Stimulated activated CD8-positive, alpha-beta memory T cell treated with anti-CD3 and anti-CD28 coated beads, Interleukin-7, amount 100 ng/mL, for 24 hours (primary cell): ENCODE data around the gene PI4K2A.

Experiments used
- DNase-seq: peaks from one replicate; pipeline ENCODE4 v3.0.0-alpha.2; 2020; ENCODE audit warnings: low read depth

Gene PI4K2A

DNA sequence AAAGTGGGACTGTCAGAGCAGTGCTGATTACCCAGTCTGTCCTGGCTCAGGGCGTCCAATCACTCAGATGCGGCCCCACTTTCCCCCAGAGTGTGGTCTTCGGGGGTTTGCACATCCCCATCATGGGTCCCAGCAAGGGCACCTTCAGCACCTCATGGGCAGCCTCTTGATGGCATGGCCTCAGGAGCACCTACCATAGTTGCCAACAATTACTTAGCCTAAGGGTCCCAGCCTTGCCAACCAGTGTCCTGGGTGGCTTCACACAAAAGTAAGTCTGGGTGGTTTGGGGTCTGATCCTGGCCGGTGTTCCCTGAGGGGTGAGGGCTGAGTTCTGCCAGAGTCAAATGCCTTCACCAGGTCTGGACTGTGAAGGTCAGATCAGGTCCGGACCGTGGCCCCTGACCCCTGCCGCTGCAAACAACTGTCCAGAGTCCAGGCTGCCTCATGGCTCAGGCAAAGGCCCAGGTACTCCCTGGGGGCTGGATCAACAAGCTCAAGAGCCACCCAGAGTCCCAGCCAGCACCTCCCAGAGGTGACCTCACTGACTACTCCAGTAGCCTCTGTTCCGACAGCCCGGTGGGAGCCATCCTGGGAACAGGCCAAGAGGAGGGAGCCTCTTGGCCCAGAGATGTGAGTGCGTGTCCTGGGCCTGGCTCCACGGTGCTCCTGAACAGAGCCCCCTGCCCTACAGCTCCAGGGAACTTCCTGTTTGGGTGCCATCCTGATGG is 66.8 kb downstream of the PI4K2A start:
- no peak for DNase-seq

- DNase-seq: no peak
Measured at GRCh38 chr10:97708167-97708566, 67.7 kb downstream of the PI4K2A start.

DNA sequence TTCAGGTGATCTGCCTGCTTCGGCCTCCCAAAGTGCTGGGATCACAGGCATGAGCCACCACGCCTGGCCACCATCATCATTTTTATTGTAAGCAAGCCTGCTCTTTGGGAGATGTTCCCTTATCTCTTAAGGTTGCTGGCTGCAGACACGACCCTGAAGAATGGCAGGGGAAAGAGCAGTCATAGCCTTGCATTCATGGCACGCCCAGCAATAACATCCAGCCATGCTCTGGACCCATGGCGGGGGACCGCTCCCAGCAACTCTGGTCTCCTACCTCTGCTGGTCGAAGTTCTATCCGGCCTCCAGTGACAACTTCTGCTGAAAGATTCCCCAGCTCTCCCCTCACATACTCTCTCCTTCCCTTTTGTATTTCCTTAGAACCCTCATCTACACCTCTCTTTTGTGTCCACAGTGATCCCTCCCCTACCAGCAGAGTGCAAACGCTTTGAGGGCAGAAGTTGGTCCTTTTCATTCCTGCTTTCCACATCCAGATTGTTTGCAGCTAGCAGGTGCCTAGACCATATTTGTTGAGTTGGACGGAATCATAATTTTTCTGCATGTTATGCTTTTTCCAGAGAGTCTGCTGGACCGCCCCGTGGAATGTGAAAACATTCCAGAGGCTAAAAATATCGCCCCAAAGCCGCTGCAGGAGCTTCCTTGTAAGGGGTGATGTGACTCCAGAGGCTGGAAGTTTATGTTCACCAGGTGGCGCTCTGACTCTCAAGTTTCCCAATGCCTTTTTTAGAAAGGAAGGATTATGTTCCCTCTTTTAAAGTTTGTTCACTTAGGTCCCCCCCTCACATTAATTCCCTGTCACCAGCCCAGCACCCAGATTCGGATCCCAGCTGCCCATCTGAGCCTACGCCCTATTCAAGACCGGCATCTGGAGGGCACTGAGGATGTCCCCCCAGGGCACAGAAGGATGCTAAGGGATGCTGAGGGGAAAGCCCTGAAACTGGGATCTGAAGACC is 68.8 kb downstream of the PI4K2A start:
- no peak for DNase-seq

- no peak for DNase-seq
Measured at GRCh38 chr10:97711640-97712572, 71.4 kb downstream of the PI4K2A start.

GRCh38 chr10:97713339-97713825 is 72.9 kb downstream of the PI4K2A start, which contains the start of gene MARVELD1:
Gene MARVELD1, plus strand, starts transcription at chr10:97713730. Its CDS starts 147 bp downstream, at chr10:97713877.
- DNase-seq: no peak

GRCh38 chr10:97713826-97714400 is 73.4 kb downstream of the PI4K2A start:
- no peak for DNase-seq

- no peak for DNase-seq
Measured at GRCh38 chr10:97714401-97715258, 74.2 kb downstream of the PI4K2A start.

DNA sequence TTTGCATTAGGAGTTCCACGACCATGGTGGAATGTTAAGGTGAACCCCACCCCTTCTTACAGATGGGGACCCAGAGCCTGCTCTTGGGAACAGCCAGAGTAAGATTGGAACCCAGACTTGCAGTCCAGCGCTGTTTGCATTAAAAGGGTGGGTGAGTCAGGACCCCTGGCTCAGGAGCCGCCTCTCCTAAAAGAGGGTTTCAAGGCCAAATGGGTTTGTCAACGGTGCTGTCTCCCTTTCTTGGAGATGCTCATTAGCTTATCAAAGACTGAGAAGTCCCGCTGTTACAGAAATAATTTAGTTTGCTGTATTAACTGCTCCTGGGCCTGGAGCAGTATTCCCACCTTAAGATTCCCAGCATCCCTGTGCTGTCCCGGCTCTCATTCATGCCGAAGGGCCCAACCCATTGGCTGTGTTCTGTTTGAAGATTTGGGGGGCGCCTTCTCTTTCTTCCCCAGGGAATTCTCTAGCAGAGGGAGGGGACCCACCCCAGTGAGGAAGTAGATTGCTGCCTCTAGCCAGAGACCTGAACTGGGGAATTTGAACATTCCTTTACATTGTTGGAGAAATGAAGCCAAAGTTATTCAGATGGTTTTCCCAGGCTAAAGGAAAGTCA is 74.9 kb downstream of the PI4K2A start:
- DNase-seq: no peak

GRCh38 chr10:97717627-97718026 is 77.2 kb downstream of the PI4K2A start:
- no peak for DNase-seq

DNA sequence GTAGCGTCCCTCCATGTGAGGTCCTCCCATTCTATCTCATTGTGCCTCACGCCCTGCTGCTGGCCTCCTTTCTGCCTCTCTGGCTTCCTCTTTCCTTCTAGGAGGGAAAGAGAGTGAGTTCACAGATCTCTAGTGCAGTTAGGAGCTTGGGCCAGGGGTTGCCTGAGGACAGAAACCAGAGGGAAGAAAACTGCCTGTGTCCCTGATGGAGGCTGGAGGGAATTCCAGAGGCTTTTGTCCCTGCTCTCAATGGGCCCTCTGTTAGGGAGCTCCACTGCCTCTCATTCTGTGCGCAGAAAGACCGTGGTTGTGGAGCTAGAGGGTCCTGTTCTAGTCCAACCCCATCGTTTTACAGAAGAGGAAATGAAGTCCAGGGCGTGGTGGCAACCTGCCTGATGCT is 77.7 kb downstream of the PI4K2A start:
- no peak for DNase-seq

- no peak for DNase-seq
Measured at GRCh38 chr10:97718659-97719142, 78.2 kb downstream of the PI4K2A start.

DNA sequence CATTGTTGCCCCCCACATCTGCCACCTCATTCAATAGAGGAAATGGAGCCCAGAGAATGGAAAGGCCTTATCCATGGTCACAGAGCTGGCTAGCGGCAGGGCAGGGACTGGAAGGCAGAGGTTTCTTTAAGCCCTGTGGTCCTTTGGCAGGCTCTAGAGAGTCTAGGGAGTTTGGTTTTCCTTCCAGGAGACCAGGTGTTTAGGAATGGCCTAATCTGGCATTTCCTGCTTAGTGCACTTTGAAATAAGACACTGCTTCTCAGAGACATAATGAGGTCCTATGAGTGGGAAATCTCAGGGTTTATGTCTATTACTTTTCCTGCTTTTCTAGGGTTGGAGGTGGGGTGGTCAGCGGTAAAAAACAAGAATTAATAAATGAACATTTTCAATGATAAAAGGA is 79.1 kb downstream of the PI4K2A start:
- no peak for DNase-seq

DNA sequence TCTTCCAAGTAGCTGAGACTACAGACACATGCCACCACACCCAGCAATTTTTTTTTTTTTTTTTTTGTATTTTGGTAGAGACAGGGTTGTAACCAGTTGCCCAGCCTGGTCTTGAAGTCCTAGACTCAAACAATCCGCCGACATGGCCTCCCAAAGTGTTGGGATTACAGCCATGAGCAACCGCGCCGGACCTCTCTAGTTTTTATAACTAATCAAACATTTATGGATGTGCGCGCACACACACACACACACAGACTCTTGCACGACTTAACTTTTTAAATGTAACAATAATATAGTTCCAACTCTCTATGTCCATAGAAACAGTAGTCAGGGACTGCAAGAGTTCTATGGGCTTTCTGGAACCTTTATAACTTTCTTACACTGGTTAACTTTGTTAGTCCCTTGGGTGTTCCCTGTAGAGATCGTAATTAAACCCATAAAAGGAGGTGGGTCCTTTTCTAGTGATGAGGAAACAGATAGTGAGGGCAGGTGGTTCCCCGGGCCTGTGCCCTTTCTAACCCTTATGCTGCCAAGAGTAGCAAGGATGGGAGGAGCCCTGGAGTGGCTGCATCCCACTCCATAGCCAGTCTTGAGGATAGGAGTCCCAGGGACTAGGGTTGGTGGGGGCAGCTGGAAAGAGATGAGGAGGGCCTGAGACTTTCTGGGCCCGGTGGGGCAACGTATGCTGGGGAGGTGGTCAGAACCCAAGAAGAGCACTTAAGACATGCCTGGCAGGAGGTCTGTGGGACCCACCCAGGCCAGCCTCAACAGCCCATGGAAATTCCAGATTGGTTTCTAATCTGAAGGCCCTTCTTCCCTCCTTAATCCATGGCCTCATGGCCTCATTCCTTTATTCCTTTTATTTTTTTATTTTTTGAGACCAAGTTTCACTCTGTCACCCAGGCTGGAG is 81.7 kb downstream of the PI4K2A start:
- no peak for DNase-seq

DNA sequence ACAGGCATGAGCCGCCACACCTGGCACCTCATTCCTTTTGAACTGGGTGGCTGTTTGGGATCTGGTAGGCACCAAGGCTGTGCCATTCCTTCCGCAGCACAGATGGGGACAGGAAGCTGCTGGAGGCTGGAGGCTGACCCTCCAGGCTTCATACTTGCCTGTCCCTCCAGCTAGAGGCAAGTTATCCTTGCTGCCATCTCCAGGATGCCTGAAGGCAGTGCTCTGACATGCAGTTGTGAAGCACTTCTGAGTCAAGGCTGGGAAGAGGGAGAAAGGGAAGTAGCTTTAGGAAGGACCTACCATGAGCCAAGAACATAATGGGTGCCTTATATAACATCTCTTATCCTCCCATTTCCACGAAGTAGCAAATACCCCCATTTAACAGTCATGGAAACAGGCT is 82.5 kb downstream of the PI4K2A start:
- DNase-seq: no peak

DNA sequence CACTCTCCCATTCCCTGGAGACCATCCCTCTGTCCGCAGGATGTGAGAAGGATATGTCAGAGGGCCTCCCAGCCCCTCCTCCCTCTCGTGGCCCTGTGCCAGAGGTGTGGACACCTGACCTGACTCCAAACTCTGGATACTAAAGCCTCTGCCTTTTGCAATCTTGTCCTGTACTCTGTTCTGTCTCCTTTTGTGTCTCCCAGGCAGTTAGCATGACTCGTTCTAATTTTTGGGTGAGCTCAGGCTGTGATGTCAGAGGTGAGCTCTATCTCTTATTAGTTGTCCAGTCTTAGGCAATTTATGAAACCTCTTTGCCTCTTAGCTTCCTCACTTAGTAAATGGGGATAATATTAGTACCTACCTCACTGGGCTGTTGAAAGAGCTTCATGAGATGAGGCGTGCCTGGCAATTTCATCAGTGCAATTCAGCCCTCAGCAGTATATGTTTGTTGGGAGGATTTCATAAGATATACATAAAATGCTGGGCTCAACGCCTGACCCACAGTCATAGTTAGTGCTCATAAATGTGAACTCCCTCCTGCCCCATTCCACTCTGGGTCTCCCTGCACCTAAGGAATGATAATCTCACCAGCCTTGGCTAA is 84.0 kb downstream of the PI4K2A start:
- DNase-seq: no peak
